Fibroblast of lung (primary cell): ENCODE measurements around the gene ARL6. TPM values are rescaled to one million over a fixed set of nuclear protein-coding genes. Genes with fewer than 3 reads are reported as not detected.

Source experiments
- DNase-seq, 2 donors: peaks; one replicate each; pipeline versions ENCODE4 v3.0.0 to v3.0.0-alpha.2; 2010; ENCODE audit warnings: low read depth in 2 of 2
- H2AFZ ChIP-seq: 2 replicates; pipeline ENCODE4 v1.5.1; 2012; ENCODE audit warnings: low read length, control low read depth, inconsistent platforms
- H3K27ac ChIP-seq: 2 replicates; pipeline ENCODE4 v1.5.1; 2011; ENCODE audit warnings: low read length, control low read depth; ENCODE audit not compliant: insufficient read depth
- H3K27me3 ChIP-seq: 2 replicates; pipeline ENCODE4 v1.5.1; 2011; ENCODE audit warnings: mild to moderate bottlenecking, low read length; ENCODE audit not compliant: control insufficient read depth, insufficient read depth
- H3K36me3 ChIP-seq: 2 replicates; pipeline ENCODE4 v1.5.1; 2011; ENCODE audit warnings: low read length; ENCODE audit not compliant: control insufficient read depth, insufficient read depth
- H3K4me1 ChIP-seq: 2 replicates; pipeline ENCODE4 v1.5.1; 2011; ENCODE audit warnings: low read length; ENCODE audit not compliant: control insufficient read depth, insufficient read depth; ENCODE audit errors: extremely low read depth
- H3K4me2 ChIP-seq: 2 replicates; pipeline ENCODE4 v1.5.1; 2011; ENCODE audit warnings: low read length, control low read depth; ENCODE audit not compliant: insufficient read depth; ENCODE audit errors: extremely low read depth
- H3K4me3 ChIP-seq, 4 experiments: fragments of 200-600 bp in 1 of 4; sonication (generic) in 1 of 4; replicated peaks in 1 of 4; 2 replicates each; pipeline ENCODE4 v1.5.1; 2011 to 2016; ENCODE audit warnings: low read length in 4 of 4, low read depth in 3 of 4, mild to moderate bottlenecking in 3 of 4, control low read depth in 2 of 4, inconsistent platforms in 1 of 4, mixed read lengths in 1 of 4; ENCODE audit not compliant: insufficient read depth in 1 of 4; ENCODE audit errors: control extremely low read depth in 1 of 4
- H3K79me2 ChIP-seq: 2 replicates; pipeline ENCODE4 v1.5.1; 2012; ENCODE audit warnings: mild to moderate bottlenecking, low read length, inconsistent platforms; ENCODE audit not compliant: control insufficient read depth, insufficient read depth
- H3K9ac ChIP-seq: 2 replicates; pipeline ENCODE4 v1.5.1; 2011; ENCODE audit warnings: mild to moderate bottlenecking, low read length, control low read depth; ENCODE audit not compliant: insufficient read depth
- H3K9me3 ChIP-seq: 2 replicates; pipeline ENCODE4 v1.5.1; 2012; ENCODE audit warnings: low read depth, low read length; ENCODE audit not compliant: control insufficient read depth, insufficient read depth
- H4K20me1 ChIP-seq: 2 replicates; pipeline ENCODE4 v1.5.1; 2011; ENCODE audit warnings: low read length; ENCODE audit not compliant: control insufficient read depth, insufficient read depth; ENCODE audit errors: extremely low read depth
- EZH2 ChIP-seq: IDR thresholded peaks from 2 replicates; pipeline ENCODE4 v1.5.1; 2012; ENCODE audit warnings: low read length, control low read depth, mild to moderate bottlenecking; ENCODE audit errors: missing control alignments
- polyA plus RNA-seq, 2 donors: library from polyadenylated mRNA; depleted of rRNA in 1 of 2; stranded (reverse) in 1 of 2; unstranded in 1 of 2; fragments of >200 nt; gene quantifications; 2 replicates each; pipeline ENCODE4 v1.2.1, GENCODE V29; 2011 to 2012; ENCODE audit warnings: missing spikeins in 1 of 2
- total RNA-seq: library from RNA; depleted of rRNA; stranded (reverse); fragments of >200 nt; gene quantifications from 2 replicates; pipeline ENCODE4 v1.2.1, GENCODE V29; 2014
- TF ChIP-seq, protein P1 (sequence below), 2 donors: IDR thresholded peaks in 1 of 2; conservative IDR thresholded peaks in 1 of 2; 1 replicate in 1 of 2; 2 replicates in 1 of 2; pipeline ENCODE4 v1.5.1; 2011 to 2012; ENCODE audit warnings: low read length in 2 of 2, control low read depth in 1 of 2, inconsistent platforms in 1 of 2, low read depth in 1 of 2, mild to moderate bottlenecking in 1 of 2

ARL6 gene
- total and polyA plus RNA-seq, 2 donors (not counting 1 experiment from before 2014, with no cell fraction given): 5.2 to 6.1 TPM

- H2AFZ ChIP-seq: no peak overlapping the region
- no peak overlapping the region for H3K4me3 ChIP-seq
- no peak overlapping the region for H3K4me2 ChIP-seq
- H3K4me1 ChIP-seq: no peaks in the 10 kb centered on the region
- peak in 1 of 2 donors; percentile 82 for DNase-seq
- H3K27ac ChIP-seq: no peak overlapping the region
- no peaks in the 10 kb centered on the region for H3K9me3 ChIP-seq
- no peaks in the 10 kb centered on the region for H4K20me1 ChIP-seq
- H3K9ac ChIP-seq: no peak overlapping the region
- TF ChIP-seq, protein P1, sequence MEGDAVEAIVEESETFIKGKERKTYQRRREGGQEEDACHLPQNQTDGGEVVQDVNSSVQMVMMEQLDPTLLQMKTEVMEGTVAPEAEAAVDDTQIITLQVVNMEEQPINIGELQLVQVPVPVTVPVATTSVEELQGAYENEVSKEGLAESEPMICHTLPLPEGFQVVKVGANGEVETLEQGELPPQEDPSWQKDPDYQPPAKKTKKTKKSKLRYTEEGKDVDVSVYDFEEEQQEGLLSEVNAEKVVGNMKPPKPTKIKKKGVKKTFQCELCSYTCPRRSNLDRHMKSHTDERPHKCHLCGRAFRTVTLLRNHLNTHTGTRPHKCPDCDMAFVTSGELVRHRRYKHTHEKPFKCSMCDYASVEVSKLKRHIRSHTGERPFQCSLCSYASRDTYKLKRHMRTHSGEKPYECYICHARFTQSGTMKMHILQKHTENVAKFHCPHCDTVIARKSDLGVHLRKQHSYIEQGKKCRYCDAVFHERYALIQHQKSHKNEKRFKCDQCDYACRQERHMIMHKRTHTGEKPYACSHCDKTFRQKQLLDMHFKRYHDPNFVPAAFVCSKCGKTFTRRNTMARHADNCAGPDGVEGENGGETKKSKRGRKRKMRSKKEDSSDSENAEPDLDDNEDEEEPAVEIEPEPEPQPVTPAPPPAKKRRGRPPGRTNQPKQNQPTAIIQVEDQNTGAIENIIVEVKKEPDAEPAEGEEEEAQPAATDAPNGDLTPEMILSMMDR (conservative IDR thresholded peaks at IDR 0.05 in 1 of 2, IDR thresholded peaks at IDR 0.05 in 1 of 2; ENCODE audit: low read depth in 1 of 2, low read length in 2 of 2): no peak
- no peak for TF ChIP-seq EZH2
- H3K79me2 ChIP-seq: no peaks in the 10 kb centered on the region
- H3K36me3 ChIP-seq: no peaks in the 10 kb centered on the region
- no peaks in the 10 kb centered on the region for H3K27me3 ChIP-seq
Measured at GRCh38 chr3:97835761-97836160, 71.2 kb downstream of the ARL6 start.

DNA sequence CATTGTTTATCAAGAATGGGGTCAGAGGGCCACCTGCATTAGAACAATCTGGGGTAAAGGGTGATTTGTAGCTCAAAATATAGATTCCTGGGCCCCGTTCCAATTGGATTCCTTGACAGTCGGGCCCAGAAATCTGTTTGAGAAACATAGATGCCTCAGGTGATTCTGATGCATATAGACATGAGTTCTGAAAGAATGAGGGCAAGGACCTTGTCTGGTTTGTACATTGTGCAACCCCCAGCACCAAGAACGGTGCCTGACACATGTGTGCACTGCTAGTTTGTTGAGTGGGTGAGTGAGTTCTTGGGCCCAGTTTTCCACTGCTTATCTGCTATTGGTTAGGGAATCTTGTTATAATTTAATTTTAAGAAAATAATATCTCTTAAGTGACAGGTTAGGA is 73.8 kb downstream of the ARL6 start:
- Histone ChIP-seq H3K9me3 (no peaks in the 10 kb centered on the region), H3K27ac (no peak overlapping the region), H3K4me2 (no peak overlapping the region), H3K27me3 (no peaks in the 10 kb centered on the region), H3K9ac (no peak overlapping the region), H3K36me3 (no peaks in the 10 kb centered on the region), H3K4me3 (no peak overlapping the region), H4K20me1 (no peaks in the 10 kb centered on the region), H3K79me2 (no peaks in the 10 kb centered on the region), H3K4me1 (no peaks in the 10 kb centered on the region), H2AFZ (no peak overlapping the region)
- no peak for DNase-seq
- TF ChIP-seq EZH2: no peak
- TF ChIP-seq, protein P1 (conservative IDR thresholded peaks at IDR 0.05 in 1 of 2, IDR thresholded peaks at IDR 0.05 in 1 of 2; ENCODE audit: low read depth in 1 of 2, low read length in 2 of 2): no peak

GRCh38 chr3:97839944-97840343 is 75.4 kb downstream of the ARL6 start:
- Histone ChIP-seq H3K36me3 (no peaks in the 10 kb centered on the region), H3K9ac (no peak overlapping the region), H3K79me2 (no peaks in the 10 kb centered on the region), H3K27ac (no peak overlapping the region), H4K20me1 (no peaks in the 10 kb centered on the region), H3K4me1 (no peaks in the 10 kb centered on the region), H2AFZ (no peak overlapping the region), H3K4me2 (no peak overlapping the region), H3K4me3 (no peak overlapping the region), H3K27me3 (no peaks in the 10 kb centered on the region), H3K9me3 (no peaks in the 10 kb centered on the region)
- no peak for DNase-seq
- TF ChIP-seq, protein P1 (conservative IDR thresholded peaks at IDR 0.05 in 1 of 2, IDR thresholded peaks at IDR 0.05 in 1 of 2; ENCODE audit: low read depth in 1 of 2, low read length in 2 of 2): no peak
- no peak for TF ChIP-seq EZH2
